IPS DF 4.7 (cell line): Measurements from ENCODE around the gene RPL35.

Experiments
- DNase-seq: peaks from one replicate; pipeline ENCODE4 v3.0.0-alpha.2; 2013; ENCODE audit warnings: low spot score; ENCODE audit errors: extremely low read depth

The RPL35 gene

DNA sequence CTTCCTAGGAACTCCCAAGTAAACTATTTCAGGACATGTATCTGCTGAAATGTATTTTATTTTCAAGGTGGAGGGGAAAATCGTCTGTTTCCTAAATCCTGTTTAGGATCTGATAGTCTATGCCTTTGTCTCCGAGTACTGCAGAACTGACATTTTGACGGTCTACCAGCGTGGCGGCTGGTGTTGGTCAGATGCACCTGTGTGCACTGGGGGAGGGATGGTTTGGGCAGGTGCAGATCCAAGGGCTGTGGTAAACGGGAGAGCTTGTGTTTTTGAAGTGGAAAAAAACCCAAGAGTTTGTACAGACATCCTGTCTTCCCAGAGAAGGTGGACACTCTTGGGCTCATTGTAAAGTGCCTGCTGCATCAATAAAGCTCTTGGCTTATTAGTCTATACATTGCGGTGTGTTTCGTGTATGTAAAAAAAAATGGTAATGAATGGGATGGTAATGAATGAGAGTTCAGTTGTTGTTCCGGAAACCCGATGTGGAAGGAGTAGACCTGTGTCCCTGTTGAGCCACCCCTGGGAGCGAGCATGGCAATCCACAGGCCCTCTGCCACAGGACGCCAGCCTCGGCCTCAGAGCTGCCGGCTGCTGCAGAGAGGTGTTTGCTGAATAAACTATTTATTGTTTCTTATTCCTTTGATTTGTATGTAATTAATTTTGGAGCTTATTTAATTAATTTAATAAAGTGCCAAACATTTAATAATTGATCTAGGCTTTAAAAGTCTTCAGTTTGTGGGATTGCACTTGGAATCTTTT is 15.4 kb upstream of the RPL35 start:
- no peak for DNase-seq

DNA sequence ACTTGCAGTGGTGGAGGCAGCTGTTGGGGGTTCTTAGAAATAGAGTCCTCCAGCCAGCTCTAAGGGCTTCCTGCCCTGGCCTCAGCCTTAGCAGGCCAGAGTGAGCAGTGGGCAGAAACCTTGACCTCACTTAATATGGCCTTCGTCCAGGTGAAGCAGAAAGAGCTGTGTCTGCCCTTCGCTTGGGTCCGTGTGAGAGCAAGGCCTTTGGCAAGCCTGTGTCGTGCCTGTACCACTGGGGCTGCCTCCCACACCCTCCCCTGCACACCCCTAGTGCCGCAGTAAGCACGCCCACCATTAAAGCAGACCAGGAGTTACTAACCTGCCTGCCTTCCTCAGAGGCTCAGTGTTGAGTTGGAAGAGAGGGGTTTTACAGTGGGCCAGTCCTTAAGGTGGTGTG is 13.7 kb upstream of the RPL35 start:
- DNase-seq: no peak

DNA sequence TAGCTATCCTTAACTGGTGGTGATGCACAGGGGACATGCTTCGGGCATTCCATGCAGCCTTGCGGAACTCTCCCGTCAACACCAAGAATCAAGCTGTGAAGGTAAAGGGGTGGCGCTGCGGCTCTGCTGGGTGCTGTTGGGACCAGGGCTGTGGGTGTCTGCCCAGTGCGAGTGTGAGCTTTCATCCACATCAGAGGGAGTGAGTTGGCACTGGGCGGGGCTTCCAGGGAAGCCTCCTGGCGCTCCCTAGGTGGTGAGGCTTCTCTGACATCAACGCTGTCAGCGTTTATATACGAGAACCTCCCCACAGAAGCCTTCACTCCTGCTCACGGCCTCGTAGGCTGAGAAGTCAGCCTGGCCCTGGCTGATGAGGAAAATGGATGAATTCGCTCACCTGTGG is 11.9 kb upstream of the RPL35 start:
- DNase-seq: no peak

DNA sequence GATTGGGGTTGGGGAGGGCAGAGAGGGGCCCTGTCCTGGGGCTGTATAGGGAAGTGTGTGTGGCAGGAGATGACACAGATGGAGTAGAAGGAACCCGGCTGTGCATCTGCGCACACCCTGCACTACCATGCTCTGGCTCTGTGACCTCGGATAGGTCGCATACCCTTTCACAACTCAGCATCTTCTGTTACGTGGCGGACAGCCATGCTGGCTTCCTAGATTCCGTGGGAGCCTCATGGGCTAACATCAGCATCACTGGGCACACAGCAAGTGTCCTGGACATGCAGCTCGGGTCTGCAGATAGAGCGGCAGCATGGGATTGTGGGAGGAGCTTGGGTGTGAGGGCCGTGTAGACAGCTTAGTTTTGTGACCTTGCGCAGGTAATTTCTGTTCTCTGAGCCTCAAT is 9.4 kb upstream of the RPL35 start:
- DNase-seq: no peak

DNA sequence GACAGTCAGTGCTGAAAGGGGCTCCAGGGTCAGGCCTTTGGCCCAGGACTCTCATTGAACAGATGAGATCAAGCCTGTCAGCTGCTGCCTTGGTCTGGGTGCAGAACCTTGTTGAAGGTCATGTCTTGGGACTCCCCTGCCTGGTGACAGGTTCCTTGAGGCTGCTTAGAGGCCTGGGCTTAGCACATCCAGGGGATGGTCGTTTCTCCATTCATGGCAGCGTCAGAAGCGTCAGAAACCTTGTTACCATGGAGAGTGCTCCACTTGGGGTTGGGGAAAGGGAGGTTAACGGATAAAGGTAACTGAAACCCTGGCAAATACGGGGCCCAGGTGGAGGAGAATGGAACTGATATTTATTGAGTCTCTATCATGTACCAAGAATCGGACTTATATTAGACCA is 9.0 kb upstream of the RPL35 start:
- DNase-seq: no peak

DNA sequence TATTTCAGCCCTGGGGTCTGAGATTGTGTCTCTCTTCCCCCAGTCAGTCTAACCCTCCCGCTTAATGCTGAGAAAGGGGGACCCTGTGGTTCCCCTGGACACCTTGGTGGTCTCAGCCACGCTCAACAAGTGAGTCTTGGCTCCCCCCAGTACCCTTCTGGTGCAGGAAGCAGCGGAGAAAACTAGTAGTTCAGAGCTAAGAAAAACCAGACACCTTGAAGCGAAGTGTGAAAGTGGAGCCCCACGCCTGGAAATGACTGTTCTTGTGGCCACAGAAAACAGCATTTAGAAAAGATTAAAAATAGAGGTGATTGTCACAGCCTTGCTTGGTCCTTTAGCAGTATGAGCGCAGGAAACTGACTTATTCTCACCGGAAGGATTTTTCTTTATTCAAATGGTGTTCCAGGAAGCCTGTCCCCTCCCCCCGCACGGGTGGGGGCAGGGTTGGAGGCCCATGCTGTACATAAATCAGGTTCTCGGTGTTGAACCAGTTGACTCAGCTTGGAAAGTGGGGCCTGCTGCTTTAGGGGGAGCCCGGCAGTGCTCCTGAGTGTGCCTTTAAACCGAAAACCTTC is 8.3 kb upstream of the RPL35 start:
- DNase-seq: no peak

DNA sequence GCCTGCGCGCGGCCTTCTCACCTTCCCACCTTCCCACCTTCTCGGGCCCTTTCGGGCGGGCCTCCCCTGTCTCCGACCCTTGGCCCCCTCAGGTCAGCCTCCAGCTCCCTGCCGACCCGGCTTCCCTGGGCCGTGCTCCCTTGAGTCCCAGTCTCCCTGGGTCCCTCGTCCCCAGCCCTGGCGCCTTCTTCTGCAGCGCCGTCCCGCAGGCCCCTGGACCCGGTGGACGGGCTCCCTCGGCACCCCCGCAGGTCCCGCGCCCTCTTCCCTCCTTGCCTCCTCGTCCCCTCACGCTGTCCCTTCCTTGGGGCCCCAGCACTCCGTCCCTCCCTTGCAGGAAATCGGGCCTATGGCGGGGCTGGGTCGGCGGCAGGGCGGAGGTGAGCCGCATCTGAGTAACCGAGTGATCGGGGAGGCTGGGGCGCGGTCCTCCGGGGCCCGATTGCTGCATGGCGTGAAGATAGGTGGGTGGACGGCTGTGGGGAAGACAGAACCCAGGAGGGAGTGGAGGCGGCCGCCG is 7.8 kb upstream of the RPL35 start:
- DNase-seq: no peak

DNA sequence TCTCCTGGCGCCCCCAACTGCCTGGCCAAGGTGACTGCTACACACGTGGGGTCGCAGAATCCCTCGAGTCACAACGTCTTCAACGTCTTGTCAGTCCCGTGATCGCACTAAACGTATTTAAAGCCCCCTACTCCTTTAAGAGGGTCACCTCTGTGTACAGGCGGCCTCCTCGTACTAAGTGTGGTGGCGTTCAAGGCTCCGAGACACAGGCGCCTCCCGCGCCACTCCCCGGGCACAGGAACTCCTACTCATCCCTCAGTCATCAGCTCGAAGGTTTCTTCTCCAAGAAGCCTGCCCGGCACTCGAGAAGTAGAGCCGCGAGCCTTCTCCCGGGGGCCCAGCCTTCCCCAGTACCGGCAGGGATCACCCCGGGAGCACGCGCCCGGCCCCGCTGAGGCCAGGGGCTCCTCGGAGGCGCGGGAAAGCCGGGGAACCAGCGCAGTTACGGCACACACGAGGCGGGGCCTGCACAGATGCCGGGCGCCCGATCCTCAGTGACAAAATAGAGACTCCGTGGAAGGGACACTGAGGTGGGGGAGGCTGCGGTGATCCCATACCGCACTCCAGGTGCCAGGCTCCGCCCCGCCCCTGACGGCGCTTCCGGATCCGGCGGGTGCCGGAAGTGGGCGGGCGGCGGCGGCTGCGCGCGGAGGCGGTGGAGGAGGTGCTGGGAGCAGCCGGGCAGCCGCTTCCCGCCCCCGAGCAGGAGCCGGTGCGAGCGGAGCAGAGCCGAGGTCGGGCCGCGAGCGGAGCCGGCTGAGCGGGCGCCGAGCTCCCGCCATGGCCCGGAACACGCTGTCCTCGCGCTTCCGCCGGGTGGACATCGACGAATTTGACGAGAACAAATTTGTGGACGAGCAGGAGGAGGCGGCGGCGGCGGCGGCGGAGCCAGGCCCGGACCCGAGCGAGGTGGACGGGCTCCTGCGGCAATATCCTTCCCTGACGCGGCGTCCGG is 7.0 kb upstream of the RPL35 start:
- no peak for DNase-seq

DNA sequence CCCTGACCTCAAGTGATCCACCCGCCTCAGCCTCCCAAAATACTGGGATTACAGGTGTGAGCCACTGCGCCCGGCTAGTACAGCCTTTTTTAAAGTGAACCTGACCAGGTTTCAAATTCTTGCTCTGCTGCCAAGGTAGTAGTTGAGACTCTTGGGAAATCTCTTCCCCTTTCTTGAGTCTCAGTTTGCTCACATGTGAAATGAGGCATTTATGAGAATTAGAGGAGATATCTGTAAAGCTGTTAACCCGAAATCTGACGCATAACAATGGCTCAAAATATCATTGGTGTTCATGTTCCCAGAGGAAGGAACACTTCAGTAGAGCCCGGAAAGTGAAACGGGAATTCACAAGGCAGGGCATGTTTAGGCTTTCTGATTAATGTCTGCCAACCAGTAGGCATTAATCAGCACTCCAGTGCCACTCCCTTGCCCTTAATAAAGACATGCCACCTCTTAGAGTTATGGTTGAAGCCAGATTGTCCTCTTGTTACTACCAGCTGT is 1.7 kb upstream of the RPL35 start:
- DNase-seq: no peak

DNA sequence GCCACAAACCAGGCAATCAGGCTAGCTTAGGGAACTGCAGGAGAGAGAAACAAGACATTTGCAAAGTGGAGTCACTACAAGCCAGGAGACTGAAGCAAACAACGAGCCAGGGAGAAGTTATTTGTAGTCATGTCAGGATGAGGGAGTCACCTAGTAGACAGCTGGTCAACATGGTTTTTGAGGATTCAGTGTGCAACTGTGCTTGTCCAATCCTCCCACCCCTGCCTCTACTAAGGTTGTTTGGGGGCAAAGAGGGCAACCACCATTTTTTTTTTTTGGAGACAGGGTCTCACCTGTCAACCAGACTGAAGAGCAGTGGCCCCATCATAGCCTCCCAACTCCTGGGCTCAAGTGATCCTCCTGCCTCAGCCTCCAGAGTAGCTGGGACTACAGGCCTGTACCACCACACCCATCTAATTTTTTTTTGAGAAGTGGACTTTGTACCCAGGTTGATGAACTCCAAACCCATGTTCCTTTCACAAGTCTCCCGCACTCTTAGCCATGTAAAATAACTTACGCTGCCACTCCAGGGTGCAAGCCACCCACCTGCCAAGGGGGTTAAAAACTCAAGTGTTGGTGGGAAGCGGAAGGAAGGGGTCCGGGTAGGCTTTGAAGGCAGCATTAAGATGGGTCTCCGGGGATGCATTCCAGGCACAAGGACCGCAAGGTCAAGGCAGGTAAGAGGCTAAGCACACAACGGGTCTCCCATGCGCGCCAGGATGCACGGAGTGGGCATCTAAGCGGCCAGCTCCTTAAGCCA is 995 bp downstream of the RPL35 start:
- no peak for DNase-seq

DNA sequence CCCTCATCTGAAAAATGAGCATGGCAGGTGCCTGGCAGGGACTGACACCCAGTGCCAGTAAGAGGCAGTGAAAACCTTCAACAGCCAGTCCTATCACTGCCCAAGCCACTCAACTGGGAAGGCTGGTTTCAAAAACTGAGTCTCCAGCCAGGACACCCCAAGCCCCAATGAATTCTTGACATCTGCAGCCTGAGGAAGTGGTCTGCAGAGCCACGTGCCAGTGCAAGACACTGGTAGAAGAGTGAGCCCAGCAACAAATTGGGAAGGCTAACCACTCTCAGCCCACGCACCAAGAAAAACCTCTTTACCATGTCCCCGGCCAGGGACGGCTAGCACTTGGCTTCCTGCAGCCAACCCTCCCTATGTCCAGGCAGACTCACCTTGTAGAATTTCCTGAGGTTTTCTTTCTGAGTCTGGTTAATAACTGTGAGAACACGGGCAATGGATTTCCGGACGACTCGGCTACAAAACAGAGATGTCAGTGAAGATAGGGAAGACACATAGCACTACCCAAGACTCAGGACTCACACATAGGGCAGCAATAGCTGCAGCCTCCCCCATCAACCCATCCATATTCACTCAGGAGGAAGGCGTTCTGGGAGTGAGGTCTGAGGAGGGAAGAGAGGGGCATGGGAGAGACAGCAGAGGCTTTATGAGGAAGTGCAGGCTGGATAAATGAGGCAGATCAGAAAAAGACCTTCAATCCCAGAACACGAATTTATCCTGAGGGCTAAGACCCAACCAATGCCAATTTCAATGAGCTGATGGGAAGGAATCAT is 1.8 kb downstream of the RPL35 start:
- DNase-seq: no peak

DNA sequence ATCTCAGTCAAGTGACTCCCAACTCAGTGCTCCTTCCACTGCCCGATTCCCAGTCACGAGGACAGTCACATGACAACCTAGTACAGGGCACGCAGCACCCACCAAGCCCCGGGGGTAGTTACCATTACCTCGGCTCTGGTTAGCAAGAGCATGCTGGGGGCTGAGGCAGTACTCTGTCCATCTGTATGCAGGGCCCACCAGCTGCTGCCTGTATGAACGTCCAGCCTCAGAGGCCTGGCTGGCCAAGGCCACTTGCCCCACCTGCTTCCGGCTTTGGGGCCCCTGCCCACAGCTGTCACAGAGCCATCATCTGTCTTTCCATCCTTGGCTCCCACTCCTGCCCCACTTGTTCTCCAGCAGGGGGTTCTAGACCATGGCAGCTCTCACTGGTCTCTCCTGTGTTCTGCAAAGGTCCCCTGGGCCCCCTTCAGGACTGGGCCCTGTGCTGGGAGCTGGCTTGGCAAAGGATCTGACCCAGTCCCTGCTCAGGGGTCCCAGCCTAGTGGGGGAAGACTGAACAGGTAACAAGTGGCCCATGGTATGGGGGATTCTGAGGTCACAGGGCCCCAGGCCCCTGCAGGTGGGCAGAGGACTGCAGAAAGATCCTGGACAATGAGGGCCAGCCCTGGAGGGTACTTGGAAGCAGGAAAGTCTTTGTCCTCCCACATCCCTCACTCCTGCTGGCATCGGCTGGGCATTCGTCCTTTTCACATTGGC is 3.3 kb downstream of the RPL35 start:
- no peak for DNase-seq

DNA sequence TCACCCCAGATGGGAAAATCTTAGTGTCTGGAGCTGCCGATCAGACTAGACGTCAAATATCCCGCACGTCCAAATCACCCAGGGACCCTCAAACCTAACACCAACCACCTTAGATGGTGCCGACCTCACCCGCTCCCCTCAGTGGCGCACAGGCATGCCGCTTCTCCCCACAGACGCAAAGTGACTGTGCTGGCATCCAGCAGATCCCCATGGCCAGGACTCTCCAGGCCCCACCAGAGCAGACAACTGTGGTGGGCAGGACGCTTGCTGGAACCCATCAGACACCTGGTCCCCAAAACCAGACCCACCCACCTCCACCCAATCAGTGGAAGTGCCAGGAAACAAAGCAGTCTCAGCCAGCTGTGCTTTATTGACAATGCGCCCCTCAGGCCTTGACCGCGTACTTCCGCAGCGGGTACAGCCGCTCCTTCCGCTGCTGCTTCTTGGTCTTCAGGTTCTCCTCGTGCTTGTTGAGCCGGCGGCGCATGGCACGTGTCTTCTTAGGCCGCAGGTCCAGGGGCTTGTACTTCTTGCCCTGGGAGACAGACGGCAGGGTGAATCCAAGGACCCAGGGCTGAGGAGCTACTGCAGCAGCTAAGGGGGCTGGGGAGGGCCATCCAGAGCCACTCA is 4.1 kb downstream of the RPL35 start:
- DNase-seq: no peak

DNA sequence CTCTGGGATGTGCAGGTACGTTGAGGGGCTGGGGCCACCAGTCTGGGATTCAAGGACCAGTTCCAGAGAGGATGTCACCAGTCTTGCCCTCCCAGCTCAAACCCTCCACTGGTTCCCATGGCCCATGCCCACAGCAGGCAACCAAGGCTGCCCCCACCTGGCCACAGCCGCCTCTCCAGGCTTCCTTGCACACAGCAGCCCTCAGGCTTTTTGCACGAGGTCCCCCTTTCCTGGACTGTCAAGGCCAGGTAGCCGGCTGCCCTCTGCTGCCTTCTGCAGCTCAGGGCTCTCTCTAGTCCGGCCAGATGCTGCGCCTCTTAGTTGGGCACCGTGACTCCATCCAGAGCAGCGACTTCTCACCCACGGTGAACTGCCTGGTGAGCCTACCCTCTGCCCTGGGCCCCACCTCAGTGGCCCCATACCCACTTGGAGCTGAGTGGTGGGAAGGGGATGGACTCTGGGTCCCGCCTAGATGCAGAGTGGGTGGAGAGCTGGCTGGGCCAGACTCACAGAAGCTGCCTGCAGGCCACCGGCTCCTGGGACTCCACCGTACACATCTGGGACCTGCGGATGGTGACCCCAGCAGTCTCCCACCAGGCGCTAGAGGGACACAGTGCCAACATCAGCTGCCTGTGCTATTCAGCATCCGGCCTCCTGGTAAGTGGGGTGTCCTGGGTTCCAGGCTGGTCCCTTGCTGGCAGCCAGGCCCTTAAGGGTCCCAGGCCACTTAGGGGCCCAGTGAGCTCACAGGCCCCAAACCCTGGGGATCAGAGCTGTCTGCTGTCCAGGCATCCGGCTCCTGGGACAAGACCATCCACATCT is 5.6 kb downstream of the RPL35 start:
- DNase-seq: no peak

DNA sequence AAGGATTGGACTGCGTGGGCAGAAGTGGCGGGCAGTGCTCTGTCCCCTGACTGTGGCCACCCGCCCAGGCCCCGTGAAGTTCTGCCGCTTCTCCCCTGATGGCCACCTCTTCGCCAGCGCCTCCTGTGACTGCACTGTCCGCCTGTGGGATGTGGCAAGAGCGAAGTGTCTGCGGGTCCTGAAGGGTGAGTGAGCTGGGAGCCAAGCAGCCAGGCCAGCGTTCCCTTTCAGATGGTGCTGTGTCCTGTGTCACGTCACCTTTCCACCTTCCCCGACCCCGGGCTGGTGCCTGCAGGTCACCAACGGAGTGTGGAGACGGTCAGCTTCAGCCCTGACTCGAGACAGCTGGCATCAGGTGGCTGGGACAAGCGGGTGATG is 6.2 kb downstream of the RPL35 start:
- no peak for DNase-seq

DNA sequence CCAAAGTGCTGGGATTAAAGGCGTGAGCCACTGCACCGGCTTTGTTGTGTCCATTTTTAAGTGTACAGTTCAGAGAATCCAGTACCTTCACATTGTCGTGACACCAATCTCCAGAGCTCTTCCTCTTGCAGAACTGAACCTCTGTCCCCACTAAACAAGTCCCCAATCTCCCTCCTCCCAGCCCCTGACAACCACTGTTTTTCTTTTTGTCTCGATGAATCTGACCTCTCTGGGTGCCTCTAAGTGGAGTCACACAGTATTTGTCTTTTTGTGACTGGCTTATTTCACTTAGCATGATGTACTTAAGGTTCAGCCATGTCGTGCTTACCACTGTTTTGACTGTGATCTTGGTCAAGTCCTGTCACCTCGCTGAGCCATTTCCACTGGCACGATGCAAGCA is 6.9 kb downstream of the RPL35 start:
- DNase-seq: no peak

DNA sequence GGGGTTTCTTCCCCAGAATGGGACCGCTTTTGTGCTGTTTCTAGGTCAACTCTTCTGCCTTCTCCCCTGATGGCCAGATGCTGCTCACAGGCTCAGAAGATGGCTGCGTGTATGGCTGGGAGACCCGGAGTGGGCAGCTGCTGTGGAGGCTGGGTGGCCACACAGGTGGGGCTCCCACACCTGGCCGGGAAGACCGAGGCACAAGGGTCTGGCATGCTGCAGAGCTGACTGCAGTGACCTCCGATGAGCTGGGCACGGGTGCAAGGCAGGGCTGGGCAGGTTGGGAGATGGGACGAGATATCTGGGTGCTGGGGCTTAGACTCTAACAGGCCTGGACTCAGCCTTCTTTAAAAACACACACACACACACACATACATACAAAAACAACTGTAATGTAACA is 7.6 kb downstream of the RPL35 start:
- DNase-seq: no peak

DNA sequence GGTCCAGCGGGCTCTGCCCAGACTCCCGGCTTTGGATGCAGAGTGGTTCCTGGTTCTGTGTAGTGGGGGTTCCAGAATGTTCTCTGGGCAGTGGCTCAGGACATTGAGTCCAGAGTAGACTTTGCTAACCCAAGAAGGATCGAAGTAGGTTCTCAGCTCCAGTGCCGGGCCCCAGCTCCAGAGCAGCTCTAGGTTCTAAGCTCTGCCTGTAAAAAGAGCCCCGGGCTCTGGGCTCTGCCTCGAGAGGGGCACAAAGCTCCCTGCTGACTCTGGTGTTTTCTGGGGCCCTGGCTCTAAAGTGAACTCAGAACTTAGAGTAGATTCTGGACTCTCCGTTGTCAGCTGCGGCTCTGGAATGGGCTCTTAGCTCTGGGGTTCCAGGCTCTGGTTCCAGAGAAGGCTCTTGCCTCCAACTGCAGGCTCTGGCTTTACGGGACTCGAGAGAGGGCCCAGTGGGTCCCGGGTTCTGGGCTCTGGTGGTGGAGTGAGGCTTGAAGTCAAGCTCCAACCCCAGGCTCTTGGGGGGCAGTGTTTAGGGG is 8.1 kb downstream of the RPL35 start:
- DNase-seq: no peak
